Smooth muscle cell (in vitro differentiated cells): ENCODE data around the gene CTNNBL1. TPM values are rescaled to one million over a fixed set of nuclear protein-coding genes. Genes with fewer than 3 reads are reported as not detected.

ENCODE experiments used
- DNase-seq: peaks from one replicate; lab custom pipeline; 2025; ENCODE audit not compliant: unreplicated experiment; lab: John Stamatoyannopoulos, UW
- H2AFZ ChIP-seq: fragments of 200-600 bp; sonication (generic); 2 replicates; pipeline ENCODE4 v1.6.0; 2016; ENCODE audit warnings: antibody characterized with exemption, low read depth, mild to moderate bottlenecking
- H3F3A ChIP-seq: fragments of 200-600 bp; sonication (generic); 2 replicates; pipeline ENCODE4 v1.6.0; 2017; ENCODE audit warnings: antibody characterized with exemption, low read depth
- H3K27ac ChIP-seq: fragments of 200-600 bp; sonication (generic); 2 replicates; pipeline ENCODE4 v1.5.1; 2016; ENCODE audit warnings: low read depth, mild to moderate bottlenecking
- H3K27me3 ChIP-seq: fragments of 200-600 bp; sonication (generic); 2 replicates; pipeline ENCODE4 v1.6.1; 2016; ENCODE audit warnings: low read depth, mild to moderate bottlenecking
- H3K36me3 ChIP-seq: fragments of 200-600 bp; sonication (generic); 2 replicates; pipeline ENCODE4 v1.5.1; 2016; ENCODE audit warnings: low read depth
- H3K4me1 ChIP-seq: fragments of 200-600 bp; sonication (generic); 2 replicates; pipeline ENCODE4 v1.5.1; 2016; ENCODE audit warnings: low read depth
- H3K4me2 ChIP-seq: fragments of 200-600 bp; sonication (generic); 2 replicates; pipeline ENCODE4 v1.6.0; 2016; ENCODE audit warnings: mild to moderate bottlenecking
- H3K4me3 ChIP-seq: fragments of 200-600 bp; sonication (generic); 2 replicates; pipeline ENCODE4 v1.5.1; 2016; ENCODE audit warnings: mild to moderate bottlenecking
- H3K79me2 ChIP-seq: fragments of 200-600 bp; sonication (generic); 2 replicates; pipeline ENCODE4 v1.6.0; 2016; ENCODE audit warnings: low read depth, mild to moderate bottlenecking
- H3K9ac ChIP-seq: fragments of 200-600 bp; sonication (generic); 2 replicates; pipeline ENCODE4 v1.6.0; 2016; ENCODE audit warnings: low read depth
- H3K9me3 ChIP-seq: fragments of 200-600 bp; sonication (generic); replicated peaks from 2 replicates; pipeline ENCODE4 v1.5.1; 2016; ENCODE audit warnings: low read depth
- H4K20me1 ChIP-seq: fragments of 200-600 bp; sonication (generic); 2 replicates; pipeline ENCODE4 v1.6.0; 2016; ENCODE audit warnings: low read depth
- WGBS: methylation state at CpG from one replicate; pipeline ENCODE4 v1.1.7; 2016; ENCODE audit warnings: low lambda C conversion rate; 5-methylcytosine and 5-hydroxymethylcytosine counted together
- polyA plus RNA-seq: library from polyadenylated mRNA; unstranded; fragments of >200 nt; fragmentation: Nextera tagmentation; extraction: Ambion mirVana; gene quantifications from 2 replicates; pipeline ENCODE4 v1.2.1, GENCODE V29; 2016
- total RNA-seq: library from RNA; depleted of rRNA; stranded (reverse); fragments of >200 nt; gene quantifications from 2 replicates; pipeline ENCODE4 v1.2.3, GENCODE V29; 2014
- TF ChIP-seq, protein P1 (sequence below): fragments of 200-600 bp; sonication (generic); IDR thresholded peaks from 2 replicates; pipeline ENCODE4 v1.5.1; 2017; ENCODE audit warnings: borderline replicate concordance, mild to moderate bottlenecking, antibody characterized with exemption; ENCODE audit not compliant: insufficient read depth, poor library complexity, severe bottlenecking

Gene CTNNBL1
- total and polyA plus RNA-seq, 2 experiments from 2014 or later, result 33.3 to 63.6 TPM

DNA sequence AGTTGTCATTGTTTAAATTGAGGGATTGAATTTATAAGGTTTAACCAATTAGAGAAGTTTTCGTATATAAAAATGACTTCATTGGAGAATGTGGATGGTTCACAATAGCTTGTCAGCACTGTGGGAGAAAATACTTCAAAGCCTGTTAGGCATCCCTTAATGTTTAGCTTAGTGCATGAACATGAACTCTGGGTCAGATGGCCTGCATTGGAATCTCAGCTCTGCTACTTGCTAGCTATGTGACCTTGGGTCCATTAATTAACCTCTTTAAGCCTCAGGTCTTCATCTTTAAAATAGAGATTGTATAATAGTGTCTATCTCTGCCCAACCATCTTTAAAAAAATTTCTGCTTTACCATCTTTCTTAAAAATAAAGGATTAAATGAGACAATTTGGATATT lies 11.1 kb downstream of the CTNNBL1 start:
- no peak overlapping the region for H3K9ac ChIP-seq
- no peak overlapping the region for H3K27ac ChIP-seq
- H3K9me3 ChIP-seq, result no peaks in the 10 kb centered on the region
- H3K4me3 ChIP-seq, result no peak overlapping the region
- TF ChIP-seq, protein P1, sequence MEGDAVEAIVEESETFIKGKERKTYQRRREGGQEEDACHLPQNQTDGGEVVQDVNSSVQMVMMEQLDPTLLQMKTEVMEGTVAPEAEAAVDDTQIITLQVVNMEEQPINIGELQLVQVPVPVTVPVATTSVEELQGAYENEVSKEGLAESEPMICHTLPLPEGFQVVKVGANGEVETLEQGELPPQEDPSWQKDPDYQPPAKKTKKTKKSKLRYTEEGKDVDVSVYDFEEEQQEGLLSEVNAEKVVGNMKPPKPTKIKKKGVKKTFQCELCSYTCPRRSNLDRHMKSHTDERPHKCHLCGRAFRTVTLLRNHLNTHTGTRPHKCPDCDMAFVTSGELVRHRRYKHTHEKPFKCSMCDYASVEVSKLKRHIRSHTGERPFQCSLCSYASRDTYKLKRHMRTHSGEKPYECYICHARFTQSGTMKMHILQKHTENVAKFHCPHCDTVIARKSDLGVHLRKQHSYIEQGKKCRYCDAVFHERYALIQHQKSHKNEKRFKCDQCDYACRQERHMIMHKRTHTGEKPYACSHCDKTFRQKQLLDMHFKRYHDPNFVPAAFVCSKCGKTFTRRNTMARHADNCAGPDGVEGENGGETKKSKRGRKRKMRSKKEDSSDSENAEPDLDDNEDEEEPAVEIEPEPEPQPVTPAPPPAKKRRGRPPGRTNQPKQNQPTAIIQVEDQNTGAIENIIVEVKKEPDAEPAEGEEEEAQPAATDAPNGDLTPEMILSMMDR, result no peak
- no peak overlapping the region for H2AFZ ChIP-seq
- no peak overlapping the region for H3K4me2 ChIP-seq
- H3K4me1 ChIP-seq, result no peaks in the 10 kb centered on the region
- no peaks in the 10 kb centered on the region for H3K27me3 ChIP-seq
- peaks cover 6% of the 10 kb centered on the region for H3F3A ChIP-seq
- H3K36me3 ChIP-seq, result no peaks in the 10 kb centered on the region
- DNase-seq, result no peak
- peaks cover 56% of the 10 kb centered on the region for H3K79me2 ChIP-seq
- H4K20me1 ChIP-seq, result peaks cover 95% of the 10 kb centered on the region
- WGBS, result 90% methylated on average over 1 of the region's 1 CpG

DNA sequence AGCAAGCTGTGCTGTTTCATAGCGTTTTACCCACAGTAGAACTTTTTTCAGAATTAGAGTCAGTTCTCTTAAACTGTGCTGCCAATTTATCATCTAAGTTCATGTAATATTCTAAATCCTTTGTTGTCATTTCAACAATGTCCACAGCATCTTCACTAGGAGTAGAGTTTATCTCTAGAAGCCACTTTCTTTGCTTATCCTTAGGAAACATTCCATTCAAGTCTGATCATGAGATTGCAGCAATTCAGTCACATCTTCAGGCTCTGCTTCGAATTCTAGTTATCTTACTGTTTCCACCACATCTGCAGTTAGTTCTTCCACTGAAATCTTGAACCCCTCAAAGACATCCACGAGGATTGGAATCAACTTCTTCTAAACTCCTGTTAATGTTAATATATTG lies 12.5 kb downstream of the CTNNBL1 start:
- Histone ChIP-seq H3K4me1 (peaks cover 6% of the 10 kb centered on the region), H3F3A (peaks cover 2% of the 10 kb centered on the region), H3K27ac (no peak overlapping the region), H3K27me3 (no peaks in the 10 kb centered on the region), H4K20me1 (peaks cover 95% of the 10 kb centered on the region), H3K9me3 (no peaks in the 10 kb centered on the region), H3K79me2 (peaks cover 53% of the 10 kb centered on the region), H3K4me2 (no peak overlapping the region), H3K9ac (no peak overlapping the region), H3K36me3 (no peaks in the 10 kb centered on the region), H3K4me3 (no peak overlapping the region), H2AFZ (no peak overlapping the region)
- 87% methylated on average over 3 of the region's 3 CpGs for WGBS
- no peak for DNase-seq
- TF ChIP-seq, protein P1, result no peak

DNA sequence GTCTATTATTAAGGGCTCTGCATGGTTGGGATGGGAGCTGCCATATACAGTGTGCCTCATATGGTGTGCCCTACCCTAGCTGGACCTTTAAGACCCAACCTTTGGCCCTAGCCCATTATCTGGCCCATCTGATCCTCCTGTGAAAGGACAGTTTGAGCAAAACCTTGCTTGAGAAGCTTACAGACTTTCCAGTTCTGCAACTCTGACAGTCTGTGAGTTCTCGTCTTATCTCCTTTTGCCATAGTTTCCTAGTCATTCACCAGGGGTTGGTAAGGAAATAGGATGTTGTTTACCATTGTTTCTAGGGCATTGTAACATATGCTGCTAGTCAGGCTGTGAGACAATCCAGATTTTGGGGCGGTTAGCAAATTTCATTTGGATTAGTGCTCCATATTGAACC lies 17.2 kb downstream of the CTNNBL1 start:
- Histone ChIP-seq H3K27me3 (no peaks in the 10 kb centered on the region), H3K4me3 (no peak overlapping the region), H3K36me3 (no peaks in the 10 kb centered on the region), H3K9me3 (no peaks in the 10 kb centered on the region), H3K4me2 (no peak overlapping the region), H3F3A (no peaks in the 10 kb centered on the region), H4K20me1 (peaks cover 98% of the 10 kb centered on the region), H3K4me1 (peaks cover 21% of the 10 kb centered on the region), H3K79me2 (peaks cover 56% of the 10 kb centered on the region), H3K27ac (peak overlapping the region; percentile 64), H2AFZ (no peak overlapping the region), H3K9ac (peak overlapping the region; percentile 33)
- TF ChIP-seq, protein P1, result no peak
- no peak for DNase-seq
- 71% methylated on average over 2 of the region's 2 CpGs for WGBS
